ENCODE measurements around the gene TGFBR3L.

Gene TGFBR3L

GRCh38 chr19:7918615-7919421 lies 4.2 kb downstream of the TGFBR3L start:
- no peak for TF ChIP-seq CTCF (conservative IDR thresholded peaks at IDR 0.05; ENCODE audit: control insufficient read depth, insufficient read depth, low read depth, low read length)

GRCh38 chr19:7919610-7920518 lies 5.2 kb downstream of the TGFBR3L start, which contains the start of gene SNAPC2:
TSS of gene SNAPC2 (plus strand) at chr19:7920338. CDS start at chr19:7920367, 29 bp downstream.
- TF ChIP-seq CTCF (conservative IDR thresholded peaks at IDR 0.05; ENCODE audit: control insufficient read depth, insufficient read depth, low read depth, low read length): no peak
- peak within 1 kb of the TSS; percentile 64 for H3K4me3 ChIP-seq (ENCODE audit: control insufficient read depth, low read depth, low read length)
- DNase-seq (ENCODE audit: low read depth): peak; percentile 91

More at GRCh38 chr19:7918615-7919421, 4.2 kb downstream of the TGFBR3L start:
- H3K4me3 ChIP-seq (ENCODE audit: control insufficient read depth, low read depth, low read length): no peak overlapping the region
- no peak for DNase-seq (ENCODE audit: low read depth)

- peak; percentile 94 for DNase-seq (ENCODE audit: low read depth)
- no peak for TF ChIP-seq CTCF (conservative IDR thresholded peaks at IDR 0.05; ENCODE audit: control insufficient read depth, insufficient read depth, low read depth, low read length)
- peak overlapping the region; percentile 64 for H3K4me3 ChIP-seq (ENCODE audit: control insufficient read depth, low read depth, low read length)
These were observed 6.1 kb downstream of the TGFBR3L start for GRCh38 chr19:7920519-7921301.

GRCh38 chr19:7921302-7921966 lies 6.8 kb downstream of the TGFBR3L start:
- no peak for DNase-seq (ENCODE audit: low read depth)
- peak overlapping the region; percentile 64 for H3K4me3 ChIP-seq (ENCODE audit: control insufficient read depth, low read depth, low read length)
- no peak for TF ChIP-seq CTCF (conservative IDR thresholded peaks at IDR 0.05; ENCODE audit: control insufficient read depth, insufficient read depth, low read depth, low read length)

- TF ChIP-seq CTCF (conservative IDR thresholded peaks at IDR 0.05; ENCODE audit: control insufficient read depth, insufficient read depth, low read depth, low read length): no peak
- DNase-seq (ENCODE audit: low read depth): no peak
- peak overlapping the region; percentile 64 for H3K4me3 ChIP-seq (ENCODE audit: control insufficient read depth, low read depth, low read length)
These were observed 7.6 kb downstream of the TGFBR3L start for GRCh38 chr19:7921967-7922835.
